HFFc6 (cell line): ENCODE measurements around the gene NPW. TPM values are rescaled to one million over a fixed set of nuclear protein-coding genes. Genes with fewer than 3 reads are reported as not detected.
A peak's percentile ranks its signal among the peaks of the same experiment; 100 is the strongest.

Experiments used
- DNase-seq: peaks from one replicate; pipeline ENCODE4 v3.0.0-alpha.2; 2018
- H3K27ac Mint-ChIP-seq: 2 replicates; pipeline ENCODE4 v1.8.0; 2020; ENCODE audit warnings: mild to moderate bottlenecking, mixed read lengths
- H3K27me3 Mint-ChIP-seq: 2 replicates; pipeline ENCODE4 v1.8.0; 2021; ENCODE audit warnings: mild to moderate bottlenecking, moderate library complexity, mixed read lengths; ENCODE audit not compliant: insufficient read depth
- H3K36me3 Mint-ChIP-seq: 2 replicates; pipeline ENCODE4 v1.8.0; 2021; ENCODE audit warnings: low read depth, mixed read lengths
- H3K4me1 Mint-ChIP-seq: 2 replicates; pipeline ENCODE4 v1.8.0; 2020; ENCODE audit warnings: low read depth, mixed read lengths
- H3K4me3 Mint-ChIP-seq: 2 replicates; pipeline ENCODE4 v1.8.0; 2020; ENCODE audit warnings: mild to moderate bottlenecking, moderate library complexity, mixed read lengths
- H3K9me3 Mint-ChIP-seq: 2 replicates; pipeline ENCODE4 v1.8.0; 2020; ENCODE audit warnings: mild to moderate bottlenecking, mixed read lengths
- total RNA-seq, 6 experiments: library from RNA; stranded (reverse); fragmentation: NEBNext Ultra II Directional; extraction: Animal tissue kit (Norgen Biotek cat#: 25700); gene quantifications; 2 replicates in 1 of 6; 3 replicates in 5 of 6; pipeline ENCODE4 v1.2.3, GENCODE V29; 2021
- TF ChIP-seq, protein P1 (sequence below): fragments of 200-600 bp; sonication (generic); IDR thresholded peaks from 2 replicates; pipeline ENCODE4 v1.5.0; 2021; ENCODE audit warnings: antibody characterized with exemption, mild to moderate bottlenecking

The NPW gene
- total RNA-seq, 6 experiments from 2014 or later: 0.57 to 2.1 (median 1.4) TPM

DNA sequence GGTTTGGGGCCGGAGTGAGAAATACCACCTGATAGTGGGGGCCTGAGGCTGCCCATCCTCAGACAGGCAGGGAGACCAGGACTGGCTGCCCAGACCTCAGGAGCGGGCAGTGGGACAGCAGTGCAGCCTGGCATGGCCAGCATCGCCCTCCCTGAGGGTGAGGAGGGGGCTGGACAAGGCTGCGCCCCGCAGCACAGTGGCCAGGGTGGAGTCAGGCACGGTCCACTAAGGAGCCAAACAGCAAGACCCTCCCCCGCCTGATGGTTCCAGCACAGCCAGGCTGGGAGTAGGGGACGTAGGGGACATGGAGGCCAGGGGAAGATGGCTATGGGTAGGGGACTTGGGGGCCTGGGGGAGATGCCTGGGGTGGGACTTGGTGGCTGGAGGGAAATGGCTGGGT is 13.3 kb upstream of the NPW start:
- H3K4me1 Mint-ChIP-seq: peaks cover 26% of the 10 kb centered on the region
- TF ChIP-seq, protein P1, sequence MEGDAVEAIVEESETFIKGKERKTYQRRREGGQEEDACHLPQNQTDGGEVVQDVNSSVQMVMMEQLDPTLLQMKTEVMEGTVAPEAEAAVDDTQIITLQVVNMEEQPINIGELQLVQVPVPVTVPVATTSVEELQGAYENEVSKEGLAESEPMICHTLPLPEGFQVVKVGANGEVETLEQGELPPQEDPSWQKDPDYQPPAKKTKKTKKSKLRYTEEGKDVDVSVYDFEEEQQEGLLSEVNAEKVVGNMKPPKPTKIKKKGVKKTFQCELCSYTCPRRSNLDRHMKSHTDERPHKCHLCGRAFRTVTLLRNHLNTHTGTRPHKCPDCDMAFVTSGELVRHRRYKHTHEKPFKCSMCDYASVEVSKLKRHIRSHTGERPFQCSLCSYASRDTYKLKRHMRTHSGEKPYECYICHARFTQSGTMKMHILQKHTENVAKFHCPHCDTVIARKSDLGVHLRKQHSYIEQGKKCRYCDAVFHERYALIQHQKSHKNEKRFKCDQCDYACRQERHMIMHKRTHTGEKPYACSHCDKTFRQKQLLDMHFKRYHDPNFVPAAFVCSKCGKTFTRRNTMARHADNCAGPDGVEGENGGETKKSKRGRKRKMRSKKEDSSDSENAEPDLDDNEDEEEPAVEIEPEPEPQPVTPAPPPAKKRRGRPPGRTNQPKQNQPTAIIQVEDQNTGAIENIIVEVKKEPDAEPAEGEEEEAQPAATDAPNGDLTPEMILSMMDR: no peak
- H3K27me3 Mint-ChIP-seq: peaks cover 2% of the 10 kb centered on the region; the same call in 1 of the 2 replicates
- H3K36me3 Mint-ChIP-seq: peaks cover 5% of the 10 kb centered on the region; the same call in 1 of the 2 replicates
- H3K27ac Mint-ChIP-seq: no peak overlapping the region
- H3K4me3 Mint-ChIP-seq: no peak overlapping the region
- no peaks in the 10 kb centered on the region for H3K9me3 Mint-ChIP-seq
- DNase-seq: no peak

- H3K4me3 Mint-ChIP-seq: peak overlapping the region; percentile 94
- DNase-seq: no peak
- peak overlapping the region; percentile 74 for H3K27ac Mint-ChIP-seq
- H3K27me3 Mint-ChIP-seq: peaks cover 2% of the 10 kb centered on the region; the same call in 1 of the 2 replicates
- peaks cover 26% of the 10 kb centered on the region for H3K4me1 Mint-ChIP-seq
- H3K36me3 Mint-ChIP-seq: peaks cover 5% of the 10 kb centered on the region; the same call in 1 of the 2 replicates
- TF ChIP-seq, protein P1: no peak
- H3K9me3 Mint-ChIP-seq: no peaks in the 10 kb centered on the region
Observed at GRCh38 chr16:2007081-2007836, 12.3 kb upstream of the NPW start.

DNA sequence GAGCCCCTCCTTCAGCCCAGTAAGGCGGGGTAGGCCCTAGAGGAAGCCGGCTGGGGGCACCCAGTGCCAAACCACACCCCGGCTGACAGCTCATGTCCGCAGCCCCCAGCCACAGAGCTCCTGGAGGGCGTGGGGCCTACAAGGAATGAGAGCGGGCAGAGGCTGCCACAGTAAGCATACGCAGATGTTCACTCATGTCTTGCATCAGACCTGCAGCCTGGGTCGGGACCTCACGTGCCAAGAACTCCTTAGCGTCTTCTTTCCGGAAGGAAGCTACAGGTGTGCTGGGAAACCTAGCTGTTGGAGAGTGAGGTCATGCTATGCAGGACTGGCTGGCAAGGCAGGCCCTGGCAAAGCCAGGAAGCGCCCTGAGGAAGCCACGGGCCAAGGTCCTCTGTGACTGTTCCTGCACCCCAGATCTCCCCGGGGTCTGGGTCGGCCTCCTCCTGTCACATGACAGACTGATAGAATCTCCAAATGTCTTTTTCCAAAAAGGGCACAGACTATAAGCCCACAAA is 11.5 kb upstream of the NPW start:
- Mint-ChIP-seq H3K9me3 (no peaks in the 10 kb centered on the region), H3K36me3 (peaks cover 5% of the 10 kb centered on the region; the same call in 1 of the 2 replicates), H3K27ac (peak overlapping the region; percentile 74), H3K27me3 (peaks cover 2% of the 10 kb centered on the region; the same call in 1 of the 2 replicates), H3K4me1 (peaks cover 26% of the 10 kb centered on the region), H3K4me3 (peak overlapping the region; percentile 94)
- DNase-seq: no peak
- TF ChIP-seq, protein P1: no peak

DNA sequence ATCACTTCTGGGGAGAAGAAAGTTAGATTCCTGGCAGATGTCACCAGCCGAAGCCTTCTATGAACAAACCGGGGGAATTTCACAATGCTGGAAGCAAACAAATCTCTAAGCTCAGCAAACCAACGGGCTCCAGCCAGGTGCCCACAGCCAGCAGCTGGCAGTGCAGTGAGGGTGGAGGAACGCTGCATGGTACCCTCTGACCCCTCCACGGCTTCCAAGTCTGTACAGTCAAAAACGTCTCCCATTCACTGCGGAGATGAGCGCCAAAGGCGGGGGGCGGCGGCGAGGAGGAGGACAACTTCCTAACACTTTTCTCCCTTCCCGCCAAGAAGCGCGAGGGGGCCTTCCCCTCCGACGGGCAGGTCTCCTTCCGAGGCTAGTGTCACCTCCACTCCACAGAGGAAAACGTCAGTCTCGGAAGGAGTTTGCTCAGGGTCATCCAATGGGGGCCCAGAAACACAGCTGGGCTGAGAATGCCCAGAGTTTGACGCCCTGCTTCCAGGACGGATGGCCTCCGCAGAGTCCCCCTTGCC is 10.9 kb upstream of the NPW start:
- Mint-ChIP-seq H3K4me3 (peak overlapping the region; percentile 94), H3K27me3 (peaks cover 2% of the 10 kb centered on the region; the same call in 1 of the 2 replicates), H3K36me3 (peaks cover 5% of the 10 kb centered on the region; the same call in 1 of the 2 replicates), H3K9me3 (no peaks in the 10 kb centered on the region), H3K4me1 (peaks cover 26% of the 10 kb centered on the region), H3K27ac (peak overlapping the region; percentile 74)
- DNase-seq: no peak
- TF ChIP-seq, protein P1: no peak

DNA sequence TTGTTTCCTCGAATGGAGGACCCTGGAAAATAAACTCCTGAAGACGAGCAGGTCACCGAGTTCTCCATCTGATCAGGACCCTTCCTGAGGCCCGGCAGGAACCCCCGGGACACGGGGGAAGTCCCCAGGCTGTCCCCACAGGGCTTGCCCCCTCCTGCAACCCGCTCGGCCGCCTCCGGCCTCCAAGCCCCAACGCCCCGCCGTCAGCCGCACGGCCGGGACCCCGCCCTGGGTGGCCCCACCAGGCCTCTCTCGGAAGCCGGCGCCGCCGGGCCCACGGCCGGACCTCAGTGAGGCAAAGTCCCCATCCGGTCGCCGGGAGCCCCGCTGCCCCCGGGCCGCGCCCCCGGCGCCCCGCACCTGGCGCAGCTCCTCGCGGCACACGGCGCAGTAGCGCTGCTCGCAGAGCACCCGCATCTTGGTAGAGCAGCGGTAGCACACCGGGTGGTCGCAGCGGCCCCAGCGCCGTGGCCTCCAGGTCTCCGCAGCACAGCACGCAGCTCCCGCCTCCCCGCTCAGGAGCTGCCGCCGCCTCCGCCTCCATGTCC is 10.3 kb upstream of the NPW start:
- H3K27ac Mint-ChIP-seq: peak overlapping the region; percentile 74

More for the DNA sequence above, 10.3 kb upstream of the NPW start:
- no peak for DNase-seq
- Mint-ChIP-seq H3K9me3 (no peaks in the 10 kb centered on the region), H3K4me3 (peak overlapping the region; percentile 94), H3K4me1 (peaks cover 26% of the 10 kb centered on the region), H3K36me3 (peaks cover 5% of the 10 kb centered on the region; the same call in 1 of the 2 replicates), H3K27me3 (peaks cover 2% of the 10 kb centered on the region; the same call in 1 of the 2 replicates)
- TF ChIP-seq, protein P1: 0 out of 2 replicates have a peak, but pooled peaks have one; percentile 0
